ENCODE data around the gene EDEM1. TPM values are rescaled to one million over a fixed set of nuclear protein-coding genes. Genes with fewer than 3 reads are reported as not detected.

Gene EDEM1
- total RNA-seq, 2 experiments from 2014 or later: 92.5 to 94.2 TPM

DNA sequence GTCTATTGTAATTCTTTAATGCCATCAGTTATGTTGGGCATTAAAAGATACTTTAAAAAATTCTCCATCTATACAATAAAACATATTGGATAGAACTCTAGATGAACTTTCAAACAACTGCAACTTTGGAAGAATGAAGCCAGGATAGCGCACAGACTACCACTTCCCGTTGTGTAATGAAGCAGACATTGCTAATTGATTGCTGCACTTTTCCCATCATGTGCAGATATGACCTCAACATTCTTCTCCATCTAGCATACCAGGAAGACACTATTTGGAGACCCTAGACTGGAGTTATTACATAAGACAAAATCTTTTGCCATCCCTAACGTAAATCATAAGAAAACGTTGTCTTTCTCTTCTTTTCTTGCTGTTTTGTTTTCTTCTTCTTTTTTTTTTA, 75.0 kb downstream of the EDEM1 start:
- Mint-ChIP-seq H3K36me3 (no peaks in the 10 kb centered on the region), H3K27me3 (no peaks in the 10 kb centered on the region), H3K27ac (no peak overlapping the region), H3K4me3 (no peak overlapping the region), H3K9me3 (no peaks in the 10 kb centered on the region), H3K4me1 (peaks cover 4% of the 10 kb centered on the region)
- POLR2A ChIA-PET: no interaction called here
- DNase-seq (no peak), ATAC-seq (ENCODE audit: low read depth) (no peak)

DNA sequence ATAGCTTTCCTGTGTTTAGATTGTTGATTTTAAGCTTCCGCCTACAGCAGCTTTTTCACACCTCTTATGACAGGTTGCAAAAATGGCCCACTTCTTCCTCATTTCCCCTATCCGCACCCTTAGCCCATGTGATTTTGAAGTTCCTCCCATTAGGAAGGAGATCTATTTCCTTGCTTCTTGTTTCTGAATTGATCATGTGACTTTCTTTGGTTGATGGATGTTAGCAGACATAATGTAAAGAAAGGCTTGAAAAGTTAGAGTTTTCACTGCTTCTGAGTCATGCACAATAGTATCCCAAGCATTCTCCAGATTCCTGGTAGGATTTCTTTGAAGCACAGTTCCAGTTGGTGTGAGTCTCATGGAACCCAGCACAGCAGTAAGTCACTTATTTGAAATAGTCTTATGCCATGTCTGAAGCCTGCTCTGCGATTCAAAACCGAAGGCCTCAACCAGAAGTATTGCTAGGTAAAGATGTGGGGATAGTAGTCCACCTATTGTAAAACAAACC, 76.6 kb downstream of the EDEM1 start:
- Mint-ChIP-seq H3K27me3 (no peaks in the 10 kb centered on the region), H3K9me3 (no peaks in the 10 kb centered on the region), H3K4me3 (no peak overlapping the region), H3K4me1 (peaks cover 4% of the 10 kb centered on the region), H3K36me3 (no peaks in the 10 kb centered on the region), H3K27ac (no peak overlapping the region)
- ATAC-seq (ENCODE audit: low read depth) (no peak), DNase-seq (no peak)
- POLR2A ChIA-PET: no interaction called here

DNA sequence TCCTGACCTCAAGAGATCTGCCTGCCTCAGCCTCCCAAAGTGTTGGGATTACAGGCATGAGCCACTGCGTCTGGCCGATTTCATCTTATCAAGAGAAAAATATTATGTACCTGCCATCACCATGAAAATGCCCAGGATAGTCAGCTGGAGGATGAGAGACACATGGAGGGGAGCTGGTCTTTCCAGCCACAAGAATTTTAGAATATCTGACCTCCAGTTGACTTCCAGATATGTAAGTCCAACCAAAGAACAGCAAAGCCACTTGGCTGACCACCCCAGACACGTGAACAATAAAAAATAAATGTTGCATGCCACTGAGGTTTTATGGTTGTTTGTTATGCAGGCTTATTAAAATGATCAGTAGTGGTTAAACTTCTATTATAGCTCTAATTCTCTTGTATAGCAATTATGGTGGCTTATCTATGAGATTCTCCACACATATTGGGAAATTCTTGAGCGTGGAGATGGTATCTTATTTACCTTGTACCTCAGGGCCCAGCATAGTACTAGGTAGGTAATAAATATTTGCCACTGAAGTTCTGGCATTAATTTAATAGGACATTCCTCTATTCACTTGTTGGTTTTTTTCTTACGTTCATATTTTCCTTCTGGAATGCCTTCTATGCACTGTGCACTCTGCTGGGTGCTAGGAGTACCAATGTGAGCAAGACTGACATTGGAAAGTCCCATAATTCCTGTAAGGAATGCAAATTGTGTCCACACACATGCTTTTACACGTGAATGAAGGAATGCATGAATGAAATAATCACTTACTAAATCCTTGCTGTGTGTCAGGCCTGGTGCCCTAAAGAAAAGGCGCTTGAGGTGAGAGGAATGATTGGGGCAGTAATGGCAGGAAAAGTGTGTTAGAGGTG, 77.6 kb downstream of the EDEM1 start:
- no peak overlapping the region for H3K27ac Mint-ChIP-seq
- no peaks in the 10 kb centered on the region for H3K36me3 Mint-ChIP-seq
- peaks cover 4% of the 10 kb centered on the region for H3K4me1 Mint-ChIP-seq
- no peaks in the 10 kb centered on the region for H3K9me3 Mint-ChIP-seq
- H3K27me3 Mint-ChIP-seq: no peaks in the 10 kb centered on the region
- no peak overlapping the region for H3K4me3 Mint-ChIP-seq
- DNase-seq: no peak
- ATAC-seq (ENCODE audit: low read depth): no peak
- POLR2A ChIA-PET: no interaction called here

DNA sequence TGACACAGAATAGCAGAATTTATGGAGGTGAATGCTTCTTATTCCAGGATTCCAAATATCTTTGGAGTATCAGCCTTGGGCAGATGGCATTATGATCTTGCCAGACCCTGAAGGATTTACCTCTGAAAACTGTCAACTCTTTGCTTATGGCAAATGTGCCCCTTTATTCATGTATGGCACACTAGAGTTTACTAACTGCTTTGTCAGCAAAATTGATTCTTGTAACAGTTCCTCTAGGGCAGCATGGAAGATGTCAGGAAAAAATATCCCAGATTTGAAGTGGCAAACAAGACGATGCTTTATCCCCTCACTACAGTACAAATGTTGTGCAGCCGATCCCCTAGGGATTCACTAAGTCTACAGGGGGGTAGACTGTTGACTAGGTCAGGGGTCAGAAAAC, 79.7 kb downstream of the EDEM1 start:
- Mint-ChIP-seq H3K9me3 (no peaks in the 10 kb centered on the region), H3K36me3 (no peaks in the 10 kb centered on the region), H3K27ac (no peak overlapping the region), H3K4me3 (no peak overlapping the region), H3K4me1 (no peaks in the 10 kb centered on the region), H3K27me3 (no peaks in the 10 kb centered on the region)
- POLR2A ChIA-PET: no interaction called here
- no peak for DNase-seq
- ATAC-seq (ENCODE audit: low read depth): no peak

DNA sequence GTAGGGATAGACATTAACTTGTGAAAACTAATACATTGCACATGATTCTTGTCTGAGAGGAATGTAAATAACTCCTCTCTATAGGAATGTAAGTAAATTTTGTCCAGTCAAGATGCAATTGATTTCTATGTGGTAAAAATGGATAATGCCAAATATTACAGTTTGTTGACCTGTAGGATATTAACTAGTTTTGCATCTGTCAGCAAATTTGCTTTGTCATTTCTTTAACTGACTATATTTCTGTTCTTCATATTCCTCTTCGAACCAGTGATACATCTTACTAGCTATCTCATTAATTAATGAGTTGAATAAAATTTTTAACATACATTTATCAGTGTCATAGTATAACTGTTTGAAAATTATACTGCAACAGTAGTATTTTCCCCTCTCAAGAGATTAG, 80.4 kb downstream of the EDEM1 start:
- Mint-ChIP-seq H3K4me3 (no peak overlapping the region), H3K27me3 (no peaks in the 10 kb centered on the region), H3K9me3 (no peaks in the 10 kb centered on the region), H3K27ac (no peak overlapping the region), H3K4me1 (no peaks in the 10 kb centered on the region), H3K36me3 (no peaks in the 10 kb centered on the region)
- POLR2A ChIA-PET: no interaction called here
- DNase-seq (no peak), ATAC-seq (ENCODE audit: low read depth) (no peak)

Small RNA genes lying within 50 kb of the gene (microRNA-seq; reads per million reads assigned to microRNA genes)
- not detected for gene MIR4790

Other genes with a start within 250 kb of the EDEM1 start
- 100 to 1,000 TPM; 208 to 225 TPM for gene BHLHE40, start 208.3 kb upstream of the EDEM1 start, total RNA-seq
- gene ARL8B, start 65.4 kb upstream of the EDEM1 start, total RNA-seq: 10 to 100 TPM; 43.3 to 43.9 TPM